Measurements from ENCODE around the gene DNAI1.

DNAI1 gene

DNA sequence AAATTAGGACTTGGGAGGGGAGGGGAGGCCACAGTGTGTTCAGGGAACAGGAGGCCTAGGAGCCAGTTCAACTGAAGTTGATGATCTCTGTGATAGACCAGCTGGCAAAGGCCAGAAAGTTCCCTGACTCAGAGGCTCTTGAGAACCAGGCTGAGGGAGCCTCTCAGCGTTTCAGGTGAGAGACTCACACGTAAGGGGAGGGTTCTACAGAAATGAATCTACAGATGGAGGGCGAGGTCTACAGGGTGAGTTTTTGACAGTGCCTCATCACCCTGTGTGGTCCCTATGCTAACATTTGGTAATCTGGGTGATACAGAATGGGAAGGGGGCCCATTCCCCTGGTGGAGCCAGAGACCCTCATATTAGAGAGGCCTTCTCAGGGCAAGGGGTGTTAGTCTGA, 32.2 kb downstream of the DNAI1 start:
- DNase-seq (ENCODE audit: low read depth): no peak

DNA sequence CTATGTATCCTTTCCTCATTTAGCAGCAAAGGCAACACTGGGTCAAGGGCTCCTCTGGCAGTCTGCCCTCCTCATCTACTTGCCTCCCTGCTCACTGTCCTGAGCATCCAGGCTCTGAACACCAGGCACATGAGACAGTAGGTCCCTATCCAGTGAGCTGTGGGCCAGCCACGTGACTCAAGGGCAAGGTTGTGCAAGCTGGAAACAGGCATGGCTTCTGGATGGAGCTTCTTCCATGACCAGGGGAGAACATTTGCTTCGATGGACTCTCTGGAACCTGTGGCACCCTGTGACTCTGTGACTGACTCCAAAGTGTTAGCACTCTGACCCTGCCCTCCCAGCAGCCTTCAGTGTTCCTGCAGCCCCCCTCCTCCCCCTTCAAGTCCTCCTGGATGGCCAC, 33.0 kb downstream of the DNAI1 start:
- DNase-seq (ENCODE audit: low read depth): no peak

DNA sequence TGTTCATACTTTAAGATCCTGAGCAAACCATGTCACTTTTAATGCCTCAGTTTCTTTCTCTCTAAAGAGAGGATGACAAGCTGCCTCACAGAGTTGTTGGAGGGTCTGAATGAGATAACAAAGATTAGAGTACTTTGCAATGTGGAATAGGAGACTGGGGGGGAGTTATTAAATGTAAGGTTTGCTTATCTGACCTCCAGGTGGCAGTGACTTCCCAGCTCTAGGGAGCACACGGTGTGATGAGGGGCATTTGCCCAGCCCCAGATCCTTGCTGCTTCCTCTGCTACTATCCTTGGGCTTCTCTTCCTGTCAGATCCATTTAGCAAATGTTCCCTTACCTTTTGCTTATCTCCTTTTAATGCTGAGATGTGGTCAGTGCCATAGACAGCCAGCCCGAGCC, 33.4 kb downstream of the DNAI1 start:
- DNase-seq (ENCODE audit: low read depth): no peak

DNA sequence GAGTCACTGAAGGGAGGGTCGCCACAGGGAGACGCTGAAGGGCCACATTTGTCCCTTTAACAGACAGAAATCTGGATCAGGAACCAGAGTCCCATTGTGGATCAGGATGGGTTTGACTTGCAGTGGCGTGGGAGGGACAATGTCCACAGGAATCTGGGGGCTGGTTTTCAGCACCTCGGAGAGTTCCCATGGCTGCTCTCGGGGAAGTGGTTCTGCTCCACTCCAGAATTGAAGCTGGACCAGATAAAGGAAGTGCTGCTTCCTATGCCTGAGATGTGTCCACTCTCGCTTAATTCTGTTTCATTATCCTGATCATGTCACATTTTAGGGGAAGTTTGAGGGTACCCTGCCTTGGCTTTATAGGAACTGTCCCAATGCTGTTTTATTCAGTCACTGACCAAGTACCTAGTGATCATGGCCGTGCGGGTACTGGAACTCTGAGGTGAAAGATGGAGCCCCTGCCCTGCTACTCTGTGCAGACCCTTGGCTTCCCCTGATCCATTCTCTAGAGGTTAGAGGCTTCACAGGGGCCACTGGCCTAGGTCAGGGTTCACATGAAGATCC, 35.4 kb downstream of the DNAI1 start:
- DNase-seq (ENCODE audit: low read depth): no peak

DNA sequence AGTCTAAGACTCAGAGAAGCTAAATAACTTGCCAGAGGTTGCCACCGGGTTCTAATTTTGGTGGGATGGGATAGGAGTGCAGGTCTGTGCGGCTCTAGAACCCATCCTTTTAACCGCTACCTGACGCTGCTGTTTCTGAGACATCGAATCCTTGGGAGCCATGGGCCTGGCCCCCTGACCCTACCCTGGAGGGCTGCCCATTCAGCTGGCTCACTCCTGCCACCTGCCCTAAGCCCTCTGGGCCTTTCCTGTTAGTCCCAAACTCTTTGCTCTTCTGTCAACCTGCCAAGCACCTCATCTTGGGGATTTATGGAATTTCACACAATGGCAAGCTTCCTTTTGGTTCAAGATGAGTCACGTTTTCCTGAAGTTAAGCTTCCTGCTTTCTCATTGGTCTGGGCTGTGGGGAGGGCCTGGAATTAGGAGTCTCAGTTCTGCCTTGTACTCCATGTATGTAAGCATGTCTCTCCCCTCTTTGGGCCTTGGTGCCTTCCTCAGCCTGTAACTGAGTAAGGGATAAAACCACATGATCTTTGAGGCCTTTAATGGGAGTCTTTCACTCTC, 37.6 kb downstream of the DNAI1 start:
- DNase-seq (ENCODE audit: low read depth): no peak

DNA sequence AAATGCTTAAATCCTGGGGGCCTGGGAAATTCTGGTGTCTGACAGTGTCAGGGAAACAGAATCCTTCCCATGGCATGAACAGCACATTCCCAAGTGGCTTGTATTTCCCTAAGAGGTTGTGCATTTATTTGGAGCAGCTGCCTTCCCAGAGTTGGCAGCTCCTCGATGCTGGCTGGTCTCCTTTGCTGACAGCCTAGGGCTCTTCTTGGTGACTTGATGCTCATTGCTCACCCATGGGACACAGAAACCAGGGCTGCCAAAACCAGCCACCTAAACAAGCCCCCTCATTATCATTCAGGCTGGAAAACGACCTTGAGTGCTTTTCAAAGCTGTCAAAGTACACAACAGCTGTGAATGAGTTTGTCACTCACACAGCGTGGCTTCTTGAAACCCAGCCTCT, 39.9 kb downstream of the DNAI1 start:
- no peak for DNase-seq (ENCODE audit: low read depth)

DNA sequence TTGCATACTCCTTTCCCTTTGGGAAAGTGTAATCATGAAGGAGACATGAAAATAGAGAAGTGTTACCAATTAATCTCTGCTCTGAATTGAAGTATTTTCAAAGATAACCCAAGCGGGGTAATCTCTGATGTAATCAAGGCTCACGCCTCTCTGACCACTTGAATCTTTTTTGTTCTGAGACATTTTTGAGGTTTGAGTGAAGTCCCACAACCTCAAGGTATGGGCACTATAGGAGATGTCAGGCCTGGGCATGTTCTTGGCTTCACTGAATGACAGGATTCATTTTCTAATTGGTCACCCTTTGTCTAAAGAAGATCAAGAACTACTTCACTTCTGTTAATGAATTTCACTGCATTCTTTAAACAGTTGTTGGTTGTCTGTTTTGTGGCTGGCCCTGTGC, 40.5 kb downstream of the DNAI1 start:
- no peak for DNase-seq (ENCODE audit: low read depth)

DNA sequence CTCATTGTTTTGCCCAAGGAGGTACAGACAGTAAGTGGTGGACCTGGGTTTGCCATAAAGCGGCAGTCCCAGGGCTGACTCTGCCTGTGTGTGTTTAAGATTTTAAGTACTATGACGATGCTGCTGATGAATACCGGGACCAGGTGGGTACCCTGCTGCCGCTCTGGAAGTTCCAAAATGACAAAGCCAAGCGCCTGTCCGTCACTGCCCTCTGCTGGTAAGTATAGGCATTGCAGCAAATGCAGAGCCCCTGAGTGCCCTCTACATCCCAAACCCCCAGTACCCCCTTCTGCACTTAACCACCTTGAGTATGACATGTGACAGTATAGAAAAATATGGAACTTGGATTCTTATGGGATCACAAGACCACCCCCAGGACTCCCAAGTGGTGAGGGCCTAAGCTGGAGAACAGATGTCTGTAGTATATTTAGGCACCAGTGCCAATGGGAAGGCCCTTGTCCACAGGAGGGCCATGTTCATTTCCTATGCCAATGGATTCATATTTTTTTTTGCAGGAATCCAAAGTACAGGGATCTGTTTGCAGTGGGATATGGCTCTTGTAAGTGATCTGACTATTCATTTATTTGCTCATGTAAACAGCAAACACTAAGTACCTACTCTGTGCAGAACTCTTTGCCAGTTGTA, 42.1 kb downstream of the DNAI1 start:
- DNase-seq (ENCODE audit: low read depth): peak; percentile 54

DNA sequence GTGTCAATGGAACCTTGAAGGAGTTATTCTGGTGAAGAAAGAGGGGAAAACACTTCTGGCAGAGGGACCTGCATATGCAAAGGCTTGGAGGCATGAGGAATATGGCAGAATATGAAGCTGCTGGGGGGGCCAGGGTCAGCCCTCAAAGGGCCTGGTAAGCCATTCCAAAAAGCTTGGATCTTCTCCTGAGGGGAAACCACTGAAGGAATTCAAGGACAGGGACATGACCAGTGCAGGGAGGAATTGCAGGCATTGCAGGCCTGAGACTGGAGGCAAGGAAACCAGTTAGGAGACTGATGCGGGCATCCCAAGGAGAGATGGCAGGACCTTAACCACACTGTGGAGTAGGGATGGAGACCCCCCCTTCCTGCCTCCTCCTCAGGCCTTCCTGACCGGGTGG, 42.8 kb downstream of the DNAI1 start:
- DNase-seq (ENCODE audit: low read depth): no peak

DNA sequence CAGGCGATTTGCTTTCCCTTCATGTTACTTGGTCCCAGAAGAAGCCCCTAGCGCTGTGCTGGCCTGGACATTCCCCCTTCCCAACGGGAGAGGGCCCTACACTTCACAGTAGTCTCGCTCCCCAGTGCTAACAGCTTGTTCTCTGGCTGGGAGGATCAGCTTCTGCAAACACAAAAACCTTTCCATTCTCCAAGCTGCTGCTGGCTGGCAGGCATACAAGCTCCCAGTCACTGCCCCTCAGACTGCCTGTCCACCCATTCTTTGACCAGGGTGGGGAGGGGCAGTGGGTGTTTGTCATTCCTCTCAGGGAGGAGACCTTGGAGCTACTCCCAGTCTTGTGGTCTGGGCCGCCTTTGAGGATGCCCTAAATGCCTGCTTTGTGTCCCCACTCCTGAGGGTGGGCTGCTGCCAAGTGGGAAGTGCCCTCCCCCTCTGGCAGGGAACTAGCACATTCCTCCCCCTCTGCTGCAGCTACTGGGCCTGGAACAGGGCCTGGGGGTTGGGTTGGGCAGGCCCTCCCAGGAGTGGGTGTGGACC, 43.4 kb downstream of the DNAI1 start:
- no peak for DNase-seq (ENCODE audit: low read depth)

DNA sequence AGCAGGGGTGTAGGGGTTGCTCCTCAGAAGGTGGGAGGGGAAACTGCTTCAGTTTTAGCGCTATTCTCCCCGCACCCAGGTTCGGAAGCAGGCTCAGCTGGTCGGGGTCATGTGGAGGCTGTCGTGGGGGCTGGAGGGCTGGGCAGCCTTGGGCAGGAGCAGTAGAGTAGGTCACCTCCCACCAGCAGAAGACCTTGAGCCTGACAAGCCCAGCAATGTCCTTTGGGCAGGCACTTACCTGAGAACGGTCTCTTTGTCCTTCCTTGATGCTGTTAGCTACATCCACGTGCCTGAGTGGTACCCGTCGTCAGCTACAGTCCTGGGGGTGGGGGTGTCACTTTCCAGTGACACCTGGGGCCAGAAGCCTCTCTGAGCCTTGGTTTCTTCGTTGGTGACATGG, 43.9 kb downstream of the DNAI1 start:
- no peak for DNase-seq (ENCODE audit: low read depth)

DNA sequence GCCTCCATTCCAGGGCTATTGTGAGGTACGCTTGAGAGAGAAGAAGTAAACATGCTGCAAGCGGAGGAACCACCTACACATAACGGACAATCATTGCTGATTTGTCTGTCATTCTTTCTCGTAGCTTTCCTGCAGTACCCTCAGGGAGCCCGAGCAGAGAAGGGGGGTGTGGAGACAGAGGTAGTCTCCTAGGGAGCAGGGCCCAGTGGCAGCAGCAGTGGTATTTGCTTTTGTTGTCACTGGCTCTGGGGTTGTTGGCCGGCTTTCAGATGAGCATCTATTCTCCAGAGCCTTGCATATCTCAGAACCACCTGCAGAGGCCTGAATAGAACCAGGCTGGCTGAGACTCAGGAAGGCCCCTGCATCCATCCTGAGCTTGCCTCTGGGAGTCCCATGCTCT, 44.3 kb downstream of the DNAI1 start:
- DNase-seq (ENCODE audit: low read depth): no peak

DNA sequence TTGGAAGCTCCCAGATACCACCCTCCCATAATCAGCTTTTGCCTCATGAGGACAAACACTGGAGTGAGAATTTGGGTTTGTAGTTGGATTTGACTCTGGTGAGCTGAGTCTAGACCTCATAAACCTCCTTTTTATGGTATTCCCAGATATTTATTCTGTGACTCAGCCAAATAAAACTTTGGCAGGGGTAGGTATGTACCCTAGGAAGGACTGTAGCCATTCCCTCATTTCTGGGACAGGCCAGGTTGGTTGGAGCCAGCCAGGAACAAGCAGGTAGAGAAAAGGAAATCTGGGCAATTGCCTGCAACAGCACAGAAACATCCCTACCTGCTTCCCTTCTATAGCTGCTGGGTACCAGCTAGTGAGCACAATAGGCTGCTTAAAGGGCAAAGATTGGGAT, 44.8 kb downstream of the DNAI1 start:
- no peak for DNase-seq (ENCODE audit: low read depth)

DNA sequence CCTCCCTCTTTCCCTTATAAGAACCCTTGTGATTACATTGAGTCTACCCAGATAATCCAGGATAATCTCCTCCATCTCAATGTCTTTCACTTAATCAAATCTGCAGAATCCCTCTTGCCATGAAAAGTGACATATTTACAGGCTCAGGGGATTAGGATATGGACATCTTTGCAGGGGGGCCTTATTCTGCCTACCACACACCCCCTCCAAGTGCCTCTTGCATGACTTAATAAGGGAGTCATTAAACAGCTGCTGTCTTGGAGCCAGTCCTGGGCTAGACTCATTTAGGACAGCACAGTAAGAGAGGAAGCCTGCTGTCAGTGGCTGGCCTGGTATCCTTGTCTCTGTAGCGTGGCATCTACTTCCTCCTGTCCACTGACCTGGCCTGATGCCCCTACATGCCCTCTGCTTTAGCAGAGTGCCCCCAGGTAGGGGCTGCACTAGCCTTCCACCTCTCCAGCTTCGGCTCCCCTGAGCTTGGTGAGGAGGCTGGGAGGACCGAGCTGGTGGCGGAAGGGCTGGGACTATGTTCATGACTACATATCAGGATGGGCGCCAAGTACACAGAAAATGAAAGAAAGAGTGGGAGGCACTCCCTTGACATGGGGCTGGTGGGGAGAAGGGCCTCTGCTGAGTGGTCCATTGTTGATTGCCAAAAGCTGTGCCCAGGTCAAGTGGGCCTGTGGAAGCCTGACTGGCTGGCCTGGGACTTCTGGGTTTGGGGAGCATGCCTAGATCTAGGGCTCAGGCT, 46.9 kb downstream of the DNAI1 start:
- DNase-seq (ENCODE audit: low read depth): no peak

DNA sequence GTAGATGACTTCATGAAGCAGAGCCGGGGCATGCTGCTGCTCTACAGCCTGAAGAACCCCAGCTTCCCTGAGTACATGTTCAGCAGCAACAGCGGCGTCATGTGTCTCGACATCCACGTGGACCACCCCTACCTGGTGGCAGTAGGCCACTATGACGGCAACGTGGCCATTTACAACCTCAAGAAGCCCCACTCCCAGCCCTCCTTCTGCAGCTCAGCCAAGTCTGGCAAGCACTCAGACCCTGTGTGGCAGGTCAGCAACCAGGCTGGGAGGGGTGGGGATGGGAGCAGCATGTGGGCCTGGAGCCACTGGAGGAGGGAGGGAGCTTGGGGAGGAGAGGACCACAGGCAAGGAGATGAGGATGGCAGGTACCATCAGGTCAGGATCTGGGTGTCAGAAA, 48.0 kb downstream of the DNAI1 start:
- no peak for DNase-seq (ENCODE audit: low read depth)

DNA sequence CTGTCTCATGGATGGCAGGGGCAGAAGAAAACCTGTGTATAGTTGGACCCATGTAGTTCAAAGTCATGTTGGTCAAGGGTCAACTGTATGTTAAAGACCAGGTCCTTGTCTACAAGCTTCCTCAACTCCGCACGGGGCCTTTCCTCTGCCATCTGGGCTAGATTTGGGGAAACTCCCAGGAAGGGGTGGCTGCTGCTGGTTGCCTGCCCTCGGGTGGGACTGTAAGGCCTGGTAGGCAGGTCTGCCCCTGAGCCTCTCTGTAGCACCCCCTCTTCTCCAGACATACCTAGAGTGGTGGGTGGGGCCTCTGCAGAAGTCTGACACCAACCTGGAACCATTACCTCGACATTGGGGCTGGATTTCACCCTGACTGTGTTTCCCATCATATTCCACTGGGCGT, 49.0 kb downstream of the DNAI1 start:
- no peak for DNase-seq (ENCODE audit: low read depth)

DNA sequence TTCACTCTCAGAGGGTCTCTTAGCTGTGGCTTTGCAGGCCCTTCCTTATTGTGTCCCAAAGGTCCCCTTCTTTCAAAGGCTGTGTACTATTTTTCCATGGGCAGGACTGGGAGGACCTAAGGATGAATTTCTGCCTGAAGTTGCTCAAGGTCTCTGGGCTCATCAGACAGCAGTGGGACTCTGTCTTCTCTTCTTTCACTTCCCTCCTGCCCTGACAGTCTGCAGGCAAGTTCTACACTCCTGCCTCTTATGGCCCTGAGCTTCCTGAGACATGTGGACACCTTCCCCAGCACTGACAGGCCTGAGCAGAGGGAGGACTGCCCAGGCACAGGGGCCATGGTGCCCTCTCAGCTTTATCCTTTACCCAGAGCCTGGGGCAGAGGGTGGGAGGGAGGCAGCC, 49.4 kb downstream of the DNAI1 start:
- DNase-seq (ENCODE audit: low read depth): no peak

DNA sequence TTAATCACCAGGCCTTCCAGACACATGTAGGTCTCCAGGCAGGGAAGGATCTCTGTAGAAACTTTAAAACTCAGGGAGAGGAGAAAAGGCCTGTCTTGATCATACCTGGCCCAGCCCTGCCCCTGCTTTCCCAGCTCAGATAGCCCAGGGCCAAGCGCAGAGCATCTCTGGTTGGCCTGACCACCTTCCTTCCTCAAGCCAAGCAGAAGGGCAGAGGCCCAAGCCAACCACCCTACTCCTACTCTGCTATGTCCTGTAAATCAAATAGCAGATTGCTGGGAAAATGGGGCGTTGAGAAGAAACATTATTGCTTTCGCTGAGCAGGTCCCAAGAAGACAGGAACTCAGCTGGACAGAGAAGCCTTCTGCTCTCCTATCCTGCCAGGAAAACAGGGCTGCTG, 49.9 kb downstream of the DNAI1 start:
- no peak for DNase-seq (ENCODE audit: low read depth)

DNA sequence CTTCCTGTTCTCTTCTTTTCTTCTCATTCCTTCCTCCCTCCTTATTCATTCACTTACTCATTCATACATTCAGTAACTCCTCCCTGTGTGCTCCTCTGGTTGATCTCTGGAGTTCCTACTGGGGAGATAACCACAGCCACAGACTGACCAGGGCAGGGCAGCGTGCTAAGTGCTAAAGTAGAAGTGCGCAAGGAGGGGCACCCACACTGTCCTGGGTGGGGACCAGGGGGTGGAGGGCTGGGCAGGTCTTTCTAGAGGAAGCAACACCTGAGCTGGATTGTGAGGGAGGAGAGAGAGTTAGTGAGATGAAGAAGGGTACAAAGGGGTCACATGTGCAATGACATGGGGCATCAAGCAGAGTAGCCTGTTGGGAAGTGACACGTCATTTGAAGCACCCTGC, 50.3 kb downstream of the DNAI1 start:
- no peak for DNase-seq (ENCODE audit: low read depth)

DNA sequence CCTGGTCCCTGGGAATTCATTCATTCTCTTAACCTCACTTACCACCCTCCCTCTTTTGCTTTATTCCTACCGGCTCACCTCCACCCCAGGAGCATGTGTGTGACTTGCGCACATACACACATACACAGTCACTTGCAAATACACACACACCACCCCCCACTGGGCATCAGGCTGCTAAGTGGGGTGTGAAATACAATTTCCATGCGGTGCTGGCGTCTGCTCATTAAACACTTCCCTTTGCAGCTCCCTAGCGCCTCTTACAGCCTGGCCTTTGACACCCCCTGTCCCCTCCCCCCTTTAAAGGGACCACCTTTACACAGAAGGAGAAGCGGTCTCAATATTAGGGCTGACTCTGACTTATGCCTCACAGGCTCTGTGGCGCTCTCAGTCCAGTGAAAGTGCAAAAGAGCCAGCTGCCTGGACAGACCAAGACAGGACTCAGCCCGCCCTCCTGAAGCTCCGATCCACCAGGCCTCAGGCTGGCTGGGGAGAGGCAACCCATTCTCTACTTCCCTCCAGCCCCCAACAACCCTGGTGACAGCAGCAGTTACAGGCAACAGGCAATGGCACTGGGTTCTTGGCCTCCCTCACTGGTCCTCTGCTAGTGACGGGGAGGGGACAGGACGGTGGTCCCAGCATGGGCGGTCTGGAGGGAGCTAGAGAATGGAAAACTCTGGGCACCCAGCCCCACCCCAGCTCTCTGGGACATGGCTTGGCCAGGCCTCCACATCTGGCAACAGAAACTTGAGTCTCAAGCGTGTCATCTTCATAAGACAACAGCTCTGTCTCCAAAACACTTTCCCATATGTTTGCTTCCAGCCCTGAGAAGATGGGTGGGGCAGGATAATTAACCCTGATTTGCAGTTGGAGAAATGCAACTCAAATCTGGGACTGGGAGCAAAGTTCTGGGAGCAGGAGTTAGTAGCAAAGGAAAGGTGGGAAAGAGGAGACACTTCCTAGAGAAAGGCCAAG, 52.2 kb downstream of the DNAI1 start:
- no peak for DNase-seq (ENCODE audit: low read depth)

DNA sequence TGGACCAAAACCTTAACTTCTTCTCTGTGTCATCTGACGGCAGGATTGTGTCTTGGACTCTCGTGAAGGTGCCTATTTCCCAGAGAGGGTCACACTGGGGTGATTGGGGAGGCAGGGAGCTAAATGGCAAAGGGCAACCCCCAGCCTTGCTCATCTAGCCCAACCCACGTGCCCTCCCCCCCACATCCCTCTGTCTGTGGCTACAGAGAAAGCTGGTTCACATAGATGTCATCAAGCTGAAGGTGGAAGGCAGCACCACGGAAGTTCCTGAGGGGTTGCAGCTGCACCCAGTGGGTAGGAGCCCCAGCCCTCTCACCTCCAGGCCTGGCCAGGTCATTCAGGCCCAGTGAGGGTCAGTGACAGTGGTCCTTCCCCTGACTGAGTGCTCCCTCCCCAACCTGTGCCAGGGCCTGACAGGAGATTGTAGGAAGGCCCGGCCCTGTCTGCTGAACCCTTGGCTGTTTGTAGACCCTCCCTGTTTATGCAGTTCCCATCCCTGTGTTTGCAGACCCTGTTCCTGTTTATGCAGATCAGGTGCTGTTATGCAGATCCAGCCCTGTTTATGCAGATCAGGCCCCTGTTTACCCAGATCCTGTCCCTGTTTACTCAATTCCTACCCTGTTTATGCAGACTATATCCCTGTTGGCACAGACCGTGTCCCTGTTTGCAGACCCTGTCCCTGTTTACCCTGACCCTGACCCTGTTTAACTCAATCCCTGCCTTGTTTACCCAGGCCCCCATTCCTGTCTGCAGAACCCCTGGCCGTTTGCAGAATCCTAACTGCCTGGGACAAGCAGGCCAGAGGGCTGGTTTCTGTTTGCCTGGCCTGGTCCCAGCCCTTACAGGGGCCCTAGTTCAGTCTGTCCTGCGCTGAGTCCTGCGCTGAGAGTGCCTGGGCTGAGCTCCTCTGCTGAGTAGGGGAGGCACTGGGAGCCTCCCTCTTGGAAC, 53.8 kb downstream of the DNAI1 start:
- DNase-seq (ENCODE audit: low read depth): no peak
